ENCODE data around the gene ZFAND6.
"Not testable (repeated sequence)": the region's sequence is repeated elsewhere in the genome, so short reads cannot be mapped to it uniquely, and the experiment has no call there.

- TF ChIP-seq POLR2AphosphoS5, POLR2A, POU2F2, SPI1 (IDR thresholded peaks at IDR 0.05; ENCODE audit: low read depth, low read length): not testable (repeated sequence)
Observed at GRCh38 chr15:80099662-80100061, 40.2 kb downstream of the ZFAND6 start.
